ENCODE data around the gene CACNA1E.

Gene CACNA1E

GRCh38 chr1:181482001-181482430 lies 1.3 kb upstream of the CACNA1E start (continued):
- TF ChIP-seq TSHZ2 (CRISPR knock-in tag; IDR thresholded peaks at IDR 0.05) = no peak
- TF ChIP-seq ZFP30 (CRISPR knock-in tag; IDR thresholded peaks at IDR 0.05) = no peak
- TF ChIP-seq ESRRG (CRISPR knock-in tag; IDR thresholded peaks at IDR 0.05) = no peak

- ATAC-seq = peak; percentile 63
- TF ChIP-seq SNAI2 (CRISPR knock-in tag; IDR thresholded peaks at IDR 0.05) (no peak), ZFP30 (CRISPR knock-in tag; IDR thresholded peaks at IDR 0.05) (no peak), ZC3H10 (CRISPR knock-in tag; IDR thresholded peaks at IDR 0.05) (no peak), PPARA (CRISPR knock-in tag; IDR thresholded peaks at IDR 0.05; ENCODE audit: borderline replicate concordance) (no peak), RARB (CRISPR knock-in tag; IDR thresholded peaks at IDR 0.05) (no peak), ZNF8 (CRISPR knock-in tag; IDR thresholded peaks at IDR 0.05) (no peak), GLIS3 (CRISPR knock-in tag; IDR thresholded peaks at IDR 0.05) (no peak), ESRRG (CRISPR knock-in tag; IDR thresholded peaks at IDR 0.05) (no peak), ZFP3 (CRISPR knock-in tag; IDR thresholded peaks at IDR 0.05) (no peak), ISL1 (CRISPR knock-in tag; IDR thresholded peaks at IDR 0.05) (no peak), OSR1 (CRISPR knock-in tag; IDR thresholded peaks at IDR 0.05) (no peak), CSDC2 (CRISPR knock-in tag; IDR thresholded peaks at IDR 0.05) (no peak), BACH2 (CRISPR knock-in tag; IDR thresholded peaks at IDR 0.05; ENCODE audit: borderline replicate concordance) (no peak), TCF4 (CRISPR knock-in tag; IDR thresholded peaks at IDR 0.05; ENCODE audit: borderline replicate concordance) (no peak), PATZ1 (CRISPR knock-in tag; IDR thresholded peaks at IDR 0.05; ENCODE audit: borderline replicate concordance) (no peak), ZNF565 (CRISPR knock-in tag; conservative IDR thresholded peaks at IDR 0.05; ENCODE audit: low read depth) (no peak)
- TF ChIP-seq, protein P1, sequence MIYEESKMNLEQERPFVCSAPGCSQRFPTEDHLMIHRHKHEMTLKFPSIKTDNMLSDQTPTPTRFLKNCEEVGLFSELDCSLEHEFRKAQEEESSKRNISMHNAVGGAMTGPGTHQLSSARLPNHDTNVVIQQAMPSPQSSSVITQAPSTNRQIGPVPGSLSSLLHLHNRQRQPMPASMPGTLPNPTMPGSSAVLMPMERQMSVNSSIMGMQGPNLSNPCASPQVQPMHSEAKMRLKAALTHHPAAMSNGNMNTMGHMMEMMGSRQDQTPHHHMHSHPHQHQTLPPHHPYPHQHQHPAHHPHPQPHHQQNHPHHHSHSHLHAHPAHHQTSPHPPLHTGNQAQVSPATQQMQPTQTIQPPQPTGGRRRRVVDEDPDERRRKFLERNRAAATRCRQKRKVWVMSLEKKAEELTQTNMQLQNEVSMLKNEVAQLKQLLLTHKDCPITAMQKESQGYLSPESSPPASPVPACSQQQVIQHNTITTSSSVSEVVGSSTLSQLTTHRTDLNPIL (CRISPR knock-in tag; IDR thresholded peaks at IDR 0.05; ENCODE audit: low read depth) = no peak
Observed at GRCh38 chr1:181482521-181483284, 614 bp upstream of the CACNA1E start.

DNA sequence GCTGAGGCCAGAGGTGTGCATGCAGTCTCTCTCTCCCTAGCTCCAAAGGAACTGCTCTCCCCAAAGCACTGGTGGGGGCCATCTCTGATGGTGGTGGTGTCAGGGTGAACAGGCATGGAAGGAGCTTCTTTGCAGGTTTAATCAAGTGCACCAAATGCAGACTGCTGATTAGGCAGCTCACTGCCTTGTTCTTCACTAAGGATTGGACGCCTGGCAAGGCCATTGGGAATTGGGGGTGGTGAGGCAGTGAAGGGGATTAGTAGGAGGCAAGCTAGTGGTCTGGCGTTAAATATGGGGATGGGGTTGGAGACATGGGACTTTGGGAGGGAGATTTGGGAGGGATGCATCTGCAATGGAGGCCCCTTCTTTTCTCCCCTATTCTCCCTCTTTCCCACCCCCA lies 1.5 kb downstream of the CACNA1E start:
- no peak for TF ChIP-seq SNAI2 (CRISPR knock-in tag; IDR thresholded peaks at IDR 0.05)
- TF ChIP-seq ISL1 (CRISPR knock-in tag; IDR thresholded peaks at IDR 0.05) = no peak
- TF ChIP-seq ARNTL (CRISPR knock-in tag; IDR thresholded peaks at IDR 0.05; ENCODE audit: borderline replicate concordance, low read depth) = no peak
- no peak for TF ChIP-seq ESRRG (CRISPR knock-in tag; IDR thresholded peaks at IDR 0.05)
- ATAC-seq = no peak

- TF ChIP-seq RARB (CRISPR knock-in tag; IDR thresholded peaks at IDR 0.05) (no peak), ISL1 (CRISPR knock-in tag; IDR thresholded peaks at IDR 0.05) (no peak), CSDC2 (CRISPR knock-in tag; IDR thresholded peaks at IDR 0.05) (no peak), ZNF565 (CRISPR knock-in tag; conservative IDR thresholded peaks at IDR 0.05; ENCODE audit: low read depth) (no peak), SNAI2 (CRISPR knock-in tag; IDR thresholded peaks at IDR 0.05) (no peak), ZFP30 (CRISPR knock-in tag; IDR thresholded peaks at IDR 0.05) (no peak), GLIS3 (CRISPR knock-in tag; IDR thresholded peaks at IDR 0.05) (no peak), ZNF70 (CRISPR knock-in tag; IDR thresholded peaks at IDR 0.05) (no peak)
- TF ChIP-seq, protein P2, sequence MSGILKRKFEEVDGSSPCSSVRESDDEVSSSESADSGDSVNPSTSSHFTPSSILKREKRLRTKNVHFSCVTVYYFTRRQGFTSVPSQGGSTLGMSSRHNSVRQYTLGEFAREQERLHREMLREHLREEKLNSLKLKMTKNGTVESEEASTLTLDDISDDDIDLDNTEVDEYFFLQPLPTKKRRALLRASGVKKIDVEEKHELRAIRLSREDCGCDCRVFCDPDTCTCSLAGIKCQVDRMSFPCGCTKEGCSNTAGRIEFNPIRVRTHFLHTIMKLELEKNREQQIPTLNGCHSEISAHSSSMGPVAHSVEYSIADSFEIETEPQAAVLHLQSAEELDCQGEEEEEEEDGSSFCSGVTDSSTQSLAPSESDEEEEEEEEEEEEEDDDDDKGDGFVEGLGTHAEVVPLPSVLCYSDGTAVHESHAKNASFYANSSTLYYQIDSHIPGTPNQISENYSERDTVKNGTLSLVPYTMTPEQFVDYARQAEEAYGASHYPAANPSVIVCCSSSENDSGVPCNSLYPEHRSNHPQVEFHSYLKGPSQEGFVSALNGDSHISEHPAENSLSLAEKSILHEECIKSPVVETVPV (CRISPR knock-in tag; IDR thresholded peaks at IDR 0.05) = no peak
- no peak for ATAC-seq
Observed at GRCh38 chr1:181485287-181486097, 2.2 kb downstream of the CACNA1E start.

Measured in SK-N-SH treated with all-trans-retinoic acid at 6 μM for 48 hours (cell line).